22Rv1 (cell line): ENCODE results near the gene CTTN.

Experiments
- ZFX ChIP-seq: fragments of 450-650 bp; IDR thresholded peaks from 2 replicates; pipeline ENCODE4 v1.6.1; 2017; ENCODE audit warnings: antibody characterized with exemption, borderline replicate concordance
- TF ChIP-seq, protein P1 (sequence below): fragments of 450-650 bp; IDR thresholded peaks from 2 replicates; pipeline ENCODE4 v1.5.1; 2017; ENCODE audit warnings: mild to moderate bottlenecking

DNA sequence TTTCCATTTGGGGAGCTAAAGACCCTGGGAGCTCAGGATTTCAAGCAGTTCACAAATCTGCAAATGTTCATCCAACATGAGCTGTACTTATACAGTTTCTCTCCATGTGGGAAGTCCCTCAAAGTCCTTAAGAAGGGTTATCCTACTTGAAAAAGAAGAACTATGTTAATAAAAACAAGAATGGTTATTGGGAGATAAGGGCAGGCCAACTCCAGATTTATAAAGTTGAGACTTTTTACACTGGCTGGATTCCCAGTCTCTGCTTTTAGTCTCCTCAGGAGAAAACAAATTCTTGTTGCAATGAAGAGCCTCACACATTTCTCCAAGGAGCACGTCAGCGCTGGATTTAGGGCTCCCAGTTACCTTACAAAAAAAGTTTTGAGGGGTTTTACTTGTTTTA lies 34.2 kb upstream of the CTTN start:
- TF ChIP-seq, protein P1, sequence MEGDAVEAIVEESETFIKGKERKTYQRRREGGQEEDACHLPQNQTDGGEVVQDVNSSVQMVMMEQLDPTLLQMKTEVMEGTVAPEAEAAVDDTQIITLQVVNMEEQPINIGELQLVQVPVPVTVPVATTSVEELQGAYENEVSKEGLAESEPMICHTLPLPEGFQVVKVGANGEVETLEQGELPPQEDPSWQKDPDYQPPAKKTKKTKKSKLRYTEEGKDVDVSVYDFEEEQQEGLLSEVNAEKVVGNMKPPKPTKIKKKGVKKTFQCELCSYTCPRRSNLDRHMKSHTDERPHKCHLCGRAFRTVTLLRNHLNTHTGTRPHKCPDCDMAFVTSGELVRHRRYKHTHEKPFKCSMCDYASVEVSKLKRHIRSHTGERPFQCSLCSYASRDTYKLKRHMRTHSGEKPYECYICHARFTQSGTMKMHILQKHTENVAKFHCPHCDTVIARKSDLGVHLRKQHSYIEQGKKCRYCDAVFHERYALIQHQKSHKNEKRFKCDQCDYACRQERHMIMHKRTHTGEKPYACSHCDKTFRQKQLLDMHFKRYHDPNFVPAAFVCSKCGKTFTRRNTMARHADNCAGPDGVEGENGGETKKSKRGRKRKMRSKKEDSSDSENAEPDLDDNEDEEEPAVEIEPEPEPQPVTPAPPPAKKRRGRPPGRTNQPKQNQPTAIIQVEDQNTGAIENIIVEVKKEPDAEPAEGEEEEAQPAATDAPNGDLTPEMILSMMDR, result no peak
- no peak for TF ChIP-seq ZFX
